ENCODE results near the gene C10orf105.

Gene C10orf105

GRCh38 chr10:71706216-71707121, 13.1 kb downstream of the C10orf105 start:
- TF ChIP-seq REST (IDR thresholded peaks at IDR 0.05; ENCODE audit: insufficient read depth in 1 of 2, low read depth in 2 of 2, low read length in 2 of 2) (no peak), SIN3A (IDR thresholded peaks at IDR 0.05; ENCODE audit: borderline replicate concordance, insufficient read depth, low read length) (no peak), FOXP2 (optimal IDR thresholded peaks at IDR 0.05; ENCODE audit: borderline replicate concordance, extremely low read depth, extremely low read length, insufficient read depth) (no peak), TAF1 (IDR thresholded peaks at IDR 0.05; ENCODE audit: borderline replicate concordance, insufficient read depth, low read length) (no peak), POLR2AphosphoS5 (IDR thresholded peaks at IDR 0.05; ENCODE audit: low read depth, low read length) (no peak)

- TF ChIP-seq POLR2AphosphoS5 (IDR thresholded peaks at IDR 0.05; ENCODE audit: low read depth, low read length) (no peak), SIN3A (IDR thresholded peaks at IDR 0.05; ENCODE audit: borderline replicate concordance, insufficient read depth, low read length) (no peak), FOXP2 (optimal IDR thresholded peaks at IDR 0.05; ENCODE audit: borderline replicate concordance, extremely low read depth, extremely low read length, insufficient read depth) (no peak), TAF1 (IDR thresholded peaks at IDR 0.05; ENCODE audit: borderline replicate concordance, insufficient read depth, low read length) (no peak), REST (IDR thresholded peaks at IDR 0.05; ENCODE audit: insufficient read depth in 1 of 2, low read depth in 2 of 2, low read length in 2 of 2) (no peak)
These were observed 14.0 kb downstream of the C10orf105 start for GRCh38 chr10:71705582-71705981.

- TF ChIP-seq TAF1 (IDR thresholded peaks at IDR 0.05; ENCODE audit: borderline replicate concordance, insufficient read depth, low read length) = no peak
- no peak for TF ChIP-seq POLR2AphosphoS5 (IDR thresholded peaks at IDR 0.05; ENCODE audit: low read depth, low read length)
- TF ChIP-seq REST (IDR thresholded peaks at IDR 0.05; ENCODE audit: insufficient read depth in 1 of 2, low read depth in 2 of 2, low read length in 2 of 2) = no peak
- no peak for TF ChIP-seq FOXP2 (optimal IDR thresholded peaks at IDR 0.05; ENCODE audit: borderline replicate concordance, extremely low read depth, extremely low read length, insufficient read depth)
- TF ChIP-seq SIN3A (IDR thresholded peaks at IDR 0.05; ENCODE audit: borderline replicate concordance, insufficient read depth, low read length) = no peak
These were observed 14.8 kb downstream of the C10orf105 start for GRCh38 chr10:71704816-71705215.

GRCh38 chr10:71703577-71703976, 16.0 kb downstream of the C10orf105 start:
- no peak for TF ChIP-seq FOXP2 (optimal IDR thresholded peaks at IDR 0.05; ENCODE audit: borderline replicate concordance, extremely low read depth, extremely low read length, insufficient read depth)
- no peak for TF ChIP-seq POLR2AphosphoS5 (IDR thresholded peaks at IDR 0.05; ENCODE audit: low read depth, low read length)
- TF ChIP-seq SIN3A (IDR thresholded peaks at IDR 0.05; ENCODE audit: borderline replicate concordance, insufficient read depth, low read length) = no peak
- no peak for TF ChIP-seq TAF1 (IDR thresholded peaks at IDR 0.05; ENCODE audit: borderline replicate concordance, insufficient read depth, low read length)

- TF ChIP-seq POLR2AphosphoS5 (IDR thresholded peaks at IDR 0.05; ENCODE audit: low read depth, low read length) (no peak), REST (IDR thresholded peaks at IDR 0.05; ENCODE audit: insufficient read depth in 1 of 2, low read depth in 2 of 2, low read length in 2 of 2) (no peak), SIN3A (IDR thresholded peaks at IDR 0.05; ENCODE audit: borderline replicate concordance, insufficient read depth, low read length) (no peak), FOXP2 (optimal IDR thresholded peaks at IDR 0.05; ENCODE audit: borderline replicate concordance, extremely low read depth, extremely low read length, insufficient read depth) (no peak), TAF1 (IDR thresholded peaks at IDR 0.05; ENCODE audit: borderline replicate concordance, insufficient read depth, low read length) (no peak)
These were observed 18.0 kb downstream of the C10orf105 start for GRCh38 chr10:71701496-71702132.
